AG20443 (cell line): ENCODE results near the gene DSE.

Experiments
- DNase-seq: peaks from one replicate; pipeline ENCODE4 v3.0.0; 2012; ENCODE audit warnings: low spot score, mixed read lengths

DSE gene

GRCh38 chr6:116482780-116483179 lies 112.0 kb downstream of the DSE start:
- no peak for DNase-seq

DNA sequence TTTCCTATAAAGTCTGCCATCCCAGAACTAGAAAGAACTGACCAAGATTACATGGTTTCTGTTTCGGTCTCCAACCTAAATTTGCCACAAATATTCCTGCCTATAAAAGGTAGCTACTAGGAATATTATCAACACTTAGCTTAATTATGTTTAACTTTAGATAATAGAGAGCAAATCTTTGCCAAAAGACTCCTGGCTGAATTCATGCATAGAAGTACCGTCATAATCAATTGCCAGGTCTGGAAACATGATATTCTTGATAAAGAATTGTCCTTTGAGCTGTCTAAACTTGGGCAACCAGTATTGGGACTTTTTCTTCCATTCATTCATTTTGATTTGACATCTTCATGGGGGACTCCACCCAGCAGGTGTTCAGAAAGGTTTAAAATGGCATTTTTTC lies 112.9 kb downstream of the DSE start:
- no peak for DNase-seq

DNA sequence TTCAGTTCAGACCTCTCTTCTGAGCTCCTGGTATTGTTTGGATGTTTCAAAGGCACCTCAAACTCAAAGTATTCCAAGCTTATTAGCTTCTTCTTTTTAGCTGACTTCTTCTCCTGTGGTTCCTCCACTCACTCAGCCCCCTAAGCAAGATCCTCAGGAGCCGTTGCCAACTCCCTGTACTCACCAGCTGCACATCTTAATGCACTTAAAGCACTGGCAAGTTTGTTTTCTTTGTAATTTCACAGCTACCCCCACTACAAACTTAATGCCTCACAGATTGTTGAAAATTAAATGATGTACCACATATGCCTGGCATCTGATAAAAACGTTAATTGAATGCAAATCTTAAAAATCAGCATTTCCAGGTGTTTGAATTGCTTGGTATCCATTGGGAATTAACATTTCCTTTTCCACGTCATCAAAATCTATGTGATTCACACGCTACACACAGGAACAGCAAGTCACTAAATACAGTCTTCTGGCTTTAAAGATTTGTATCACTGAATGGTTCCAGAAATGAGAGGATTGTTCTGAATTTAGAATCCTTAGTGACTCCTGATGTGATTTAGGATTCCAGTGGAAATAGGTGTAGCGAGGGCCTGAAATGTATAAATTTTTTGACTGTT lies 114.9 kb downstream of the DSE start:
- no peak for DNase-seq

- DNase-seq, result no peak
Measured at GRCh38 chr6:116491610-116492330, 121.0 kb downstream of the DSE start.

- no peak for DNase-seq
Measured at GRCh38 chr6:116492331-116493067, 121.8 kb downstream of the DSE start.
